Keratinocyte (primary cell): ENCODE data around the gene ACAD9. TPM values are rescaled to one million over a fixed set of nuclear protein-coding genes. Genes with fewer than 3 reads are reported as not detected.

ENCODE experiments used
- DNase-seq: peaks from one replicate; pipeline ENCODE4 v3.0.0-alpha.2; 2011; ENCODE audit warnings: low read depth, missing footprints, low spot score
- FAIRE-seq: peaks from 2 replicates; lab custom pipeline; 2011; peaks lifted over from hg19 to GRCh38; lab: Jason Lieb, UNC
- H2AFZ ChIP-seq: 2 replicates; pipeline ENCODE4 v1.6.0; 2012; ENCODE audit warnings: low read length, control low read depth, inconsistent platforms; ENCODE audit not compliant: control insufficient read depth
- H3K27ac ChIP-seq: 2 replicates; pipeline ENCODE4 v1.5.1; 2011; ENCODE audit warnings: low read length; ENCODE audit not compliant: control insufficient read depth, insufficient read depth
- H3K27me3 ChIP-seq: 3 replicates; pipeline ENCODE4 v1.6.0; 2011; ENCODE audit warnings: low read length; ENCODE audit not compliant: control insufficient read depth, insufficient read depth; ENCODE audit errors: extremely low read depth
- H3K36me3 ChIP-seq, 2 experiments: 2 replicates in 1 of 2; 3 replicates in 1 of 2; pipeline ENCODE4 v1.5.1; 2011; ENCODE audit warnings: low read length in 2 of 2, mild to moderate bottlenecking in 1 of 2; ENCODE audit not compliant: control insufficient read depth in 2 of 2, insufficient read depth in 2 of 2; ENCODE audit errors: extremely low read depth in 1 of 2
- H3K4me1 ChIP-seq: 3 replicates; pipeline ENCODE4 v1.5.1; 2011; ENCODE audit warnings: low read length; ENCODE audit not compliant: control insufficient read depth, insufficient read depth; ENCODE audit errors: extremely low read depth
- H3K4me2 ChIP-seq: 3 replicates; pipeline ENCODE4 v1.6.0; 2011; ENCODE audit warnings: low read depth, low read length; ENCODE audit not compliant: control insufficient read depth, insufficient read depth; ENCODE audit errors: extremely low read depth
- H3K4me3 ChIP-seq, 3 experiments: fragments of 200-600 bp in 1 of 3; sonication (generic) in 1 of 3; 2 replicates in 2 of 3; 3 replicates in 1 of 3; pipeline ENCODE4 v1.5.1; 2011 to 2016; ENCODE audit warnings: low read length in 3 of 3, mild to moderate bottlenecking in 3 of 3, control low read depth in 2 of 3, inconsistent platforms in 1 of 3, low read depth in 1 of 3, mixed read lengths in 1 of 3, mixed run types in 1 of 3, moderate library complexity in 1 of 3; ENCODE audit not compliant: control insufficient read depth in 2 of 3, insufficient read depth in 2 of 3; ENCODE audit errors: extremely low read depth in 1 of 3
- H3K79me2 ChIP-seq: 2 replicates; pipeline ENCODE4 v1.6.0; 2012; ENCODE audit warnings: low read length; ENCODE audit not compliant: control insufficient read depth, insufficient read depth
- H3K9ac ChIP-seq: 3 replicates; pipeline ENCODE4 v1.6.0; 2011; ENCODE audit warnings: low read length; ENCODE audit not compliant: control insufficient read depth, insufficient read depth; ENCODE audit errors: extremely low read depth
- H3K9me1 ChIP-seq: 3 replicates; pipeline ENCODE4 v1.6.0; 2011; ENCODE audit warnings: low read length; ENCODE audit not compliant: control insufficient read depth, insufficient read depth; ENCODE audit errors: extremely low read depth
- H3K9me3 ChIP-seq: 2 replicates; pipeline ENCODE4 v1.5.1; 2012; ENCODE audit warnings: low read depth, low read length; ENCODE audit not compliant: control insufficient read depth
- H4K20me1 ChIP-seq: 3 replicates; pipeline ENCODE4 v1.6.0; 2011; ENCODE audit warnings: low read length; ENCODE audit not compliant: control insufficient read depth, insufficient read depth; ENCODE audit errors: extremely low read depth
- CTCF ChIP-seq, 3 experiments: IDR thresholded peaks in 1 of 3; conservative IDR thresholded peaks in 1 of 3; optimal IDR thresholded peaks in 1 of 3; 2 replicates in 2 of 3; 3 replicates in 1 of 3; pipeline versions ENCODE3 to v1.5.1; 2011; ENCODE audit warnings: low read length in 3 of 3, mild to moderate bottlenecking in 3 of 3, moderate library complexity in 2 of 3, control low read depth in 1 of 3, inconsistent platforms in 1 of 3; ENCODE audit not compliant: insufficient read depth in 2 of 3; ENCODE audit errors: extremely low read depth in 1 of 3
- EZH2 ChIP-seq: IDR thresholded peaks from one replicate; pipeline ENCODE4 v1.6.1; 2012; ENCODE audit warnings: inconsistent platforms, mild to moderate bottlenecking, low read length, moderate library complexity
- dilution Hi-C: fragments of 300-500 bp; cut with MboI; formaldehyde crosslinking; loops from one replicate; pipeline ENCODE4 v1.7.0; 2020; ENCODE audit warnings: low sequenced_read_pairs; ENCODE audit not compliant: extremely low pct_ligation_motif_present
- polyA plus RNA-seq, 5 experiments: library from polyadenylated mRNA; depleted of rRNA in 3 of 5; stranded (reverse) in 3 of 5; stranded (forward) in 1 of 5; unstranded in 1 of 5; fragments of >200 nt; gene quantifications; 1 replicate in 1 of 5; 2 replicates in 3 of 5; 3 replicates in 1 of 5; pipeline versions ENCODE4 v1.2.1 to v1.2.3, GENCODE V29; 2011 to 2012; ENCODE audit warnings: missing spikeins in 2 of 5, low read depth in 1 of 5, low replicate concordance in 1 of 5

The ACAD9 gene
- polyA plus RNA-seq, 1 donor (not counting 4 experiments of a cell fraction or from before 2014, with no cell fraction given) = 36.6 TPM

GRCh38 chr3:128872744-128873143 lies 6.7 kb upstream of the ACAD9 start:
- H3K9me3 ChIP-seq = no peaks in the 10 kb centered on the region
- H3K36me3 ChIP-seq = no peaks in the 10 kb centered on the region
- TF ChIP-seq CTCF (optimal IDR thresholded peaks at IDR 0.05 in 1 of 3, IDR thresholded peaks at IDR 0.05 in 1 of 3, conservative IDR thresholded peaks at IDR 0.05 in 1 of 3; ENCODE audit: extremely low read depth in 1 of 3, insufficient read depth in 2 of 3, low read length in 3 of 3) (no peak), EZH2 (no peak)
- H3K27ac ChIP-seq = no peak overlapping the region
- H3K9me1 ChIP-seq = no peaks in the 10 kb centered on the region
- H3K9ac ChIP-seq = no peak overlapping the region
- no peak overlapping the region for H3K4me3 ChIP-seq
- DNase-seq (no peak), FAIRE-seq (no peak)
- no peaks in the 10 kb centered on the region for H3K79me2 ChIP-seq
- H4K20me1 ChIP-seq = no peaks in the 10 kb centered on the region
- dilution Hi-C loops = no loop called here
- no peak overlapping the region for H3K4me2 ChIP-seq
- no peaks in the 10 kb centered on the region for H3K27me3 ChIP-seq
- no peak overlapping the region for H2AFZ ChIP-seq
- peaks cover 12% of the 10 kb centered on the region for H3K4me1 ChIP-seq

- dilution Hi-C loops = no loop called here
- H2AFZ ChIP-seq = no peak overlapping the region
- no peaks in the 10 kb centered on the region for H4K20me1 ChIP-seq
- H3K9me3 ChIP-seq = no peaks in the 10 kb centered on the region
- no peak overlapping the region for H3K4me3 ChIP-seq
- peaks cover 6% of the 10 kb centered on the region for H3K79me2 ChIP-seq
- TF ChIP-seq EZH2 (no peak), CTCF (optimal IDR thresholded peaks at IDR 0.05 in 1 of 3, IDR thresholded peaks at IDR 0.05 in 1 of 3, conservative IDR thresholded peaks at IDR 0.05 in 1 of 3; ENCODE audit: extremely low read depth in 1 of 3, insufficient read depth in 2 of 3, low read length in 3 of 3) (no peak)
- no peaks in the 10 kb centered on the region for H3K27me3 ChIP-seq
- no peaks in the 10 kb centered on the region for H3K36me3 ChIP-seq
- no peak overlapping the region for H3K27ac ChIP-seq
- no peak overlapping the region for H3K4me2 ChIP-seq
- DNase-seq = no peak
- H3K4me1 ChIP-seq = peaks cover 17% of the 10 kb centered on the region
- H3K9ac ChIP-seq = no peak overlapping the region
- no peaks in the 10 kb centered on the region for H3K9me1 ChIP-seq
- FAIRE-seq = peak; percentile 61
Observed at GRCh38 chr3:128873244-128874022, 6.0 kb upstream of the ACAD9 start.
